Progenitor cell of endocrine pancreas (in vitro differentiated cells): Measurements from ENCODE around the gene RING1. TPM values are rescaled to one million over a fixed set of nuclear protein-coding genes. Genes with fewer than 3 reads are reported as not detected.
A peak's percentile ranks its signal among the peaks of the same experiment; 100 is the strongest.

Experiments used
- DNase-seq: peaks from one replicate; pipeline ENCODE4 v3.0.0; 2021; ENCODE audit warnings: low spot score; ENCODE audit not compliant: unreplicated experiment
- H3K27ac Mint-ChIP-seq: 2 replicates; pipeline ENCODE4 v1.8.0; 2021; ENCODE audit warnings: mild to moderate bottlenecking, moderate library complexity, mixed read lengths
- H3K27me3 Mint-ChIP-seq: 2 replicates; pipeline ENCODE4 v1.8.0; 2021; ENCODE audit warnings: mixed read lengths
- H3K36me3 Mint-ChIP-seq: 2 replicates; pipeline ENCODE4 v1.8.0; 2022; ENCODE audit warnings: mixed read lengths; ENCODE audit not compliant: insufficient read depth
- H3K4me1 Mint-ChIP-seq: 2 replicates; pipeline ENCODE4 v1.8.0; 2021; ENCODE audit warnings: low read depth, mixed read lengths
- H3K4me3 Mint-ChIP-seq: 2 replicates; pipeline ENCODE4 v1.8.0; 2021; ENCODE audit warnings: low read depth, mild to moderate bottlenecking, moderate library complexity, mixed read lengths
- H3K9me3 Mint-ChIP-seq: 2 replicates; pipeline ENCODE4 v1.8.0; 2021; ENCODE audit warnings: low read depth, mixed read lengths
- total RNA-seq: library from RNA; stranded (reverse); gene quantifications from 2 replicates; pipeline ENCODE4 v1.2.1, GENCODE V29; 2021
- TF ChIP-seq, protein P1 (sequence below): fragments of 200-600 bp; sonication (generic); IDR thresholded peaks from one replicate; pipeline ENCODE4 v1.5.0; 2021; ENCODE audit warnings: antibody characterized with exemption, mild to moderate bottlenecking; ENCODE audit not compliant: unreplicated experiment

RING1 gene
- total RNA-seq, 1 donor from 2014 or later, result 62.4 TPM

DNA sequence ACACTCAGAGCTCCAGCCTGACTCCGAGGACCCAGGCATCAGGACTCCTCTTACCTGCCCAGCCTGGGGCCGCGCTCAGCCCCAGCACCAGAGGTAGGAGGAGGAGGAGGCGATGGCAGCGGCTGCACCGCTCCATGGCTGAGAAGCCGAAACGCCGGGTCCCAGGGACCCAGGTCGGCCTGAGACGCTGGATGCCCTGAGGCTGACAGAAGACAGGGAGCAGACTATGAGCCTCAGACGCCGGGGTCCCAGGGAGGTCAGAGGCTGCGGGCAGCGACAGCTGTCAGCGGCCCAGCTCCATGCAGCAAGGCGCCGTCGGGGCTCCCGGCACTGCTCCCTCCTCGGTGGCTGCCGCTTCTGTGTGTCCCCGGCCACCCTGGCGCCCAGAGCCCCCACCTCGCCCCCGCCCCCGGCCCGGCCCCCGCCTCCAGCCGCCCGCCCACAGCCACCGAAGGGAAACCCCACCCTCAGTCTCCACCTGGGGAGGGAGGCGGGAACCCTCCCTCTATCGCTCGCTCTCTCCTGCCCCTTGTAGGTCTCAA is 16.1 kb upstream of the RING1 start, which contains the start of gene COL11A2:
Gene COL11A2 (minus strand): TSS at position 363 of the 542 bp plus-strand sequence. CDS start 227 bp downstream, at position 136.
- peak within 1 kb of the TSS; percentile 70 for H3K4me3 Mint-ChIP-seq
- DNase-seq, result no peak
- peaks cover 18% of the 10 kb centered on the region for H3K36me3 Mint-ChIP-seq
- H3K27ac Mint-ChIP-seq, result no peak within 1 kb of the TSS
- H3K9me3 Mint-ChIP-seq, result no peaks in the 10 kb centered on the region
- H3K27me3 Mint-ChIP-seq, result peaks cover 37% of the 10 kb centered on the region
- TF ChIP-seq, protein P1, sequence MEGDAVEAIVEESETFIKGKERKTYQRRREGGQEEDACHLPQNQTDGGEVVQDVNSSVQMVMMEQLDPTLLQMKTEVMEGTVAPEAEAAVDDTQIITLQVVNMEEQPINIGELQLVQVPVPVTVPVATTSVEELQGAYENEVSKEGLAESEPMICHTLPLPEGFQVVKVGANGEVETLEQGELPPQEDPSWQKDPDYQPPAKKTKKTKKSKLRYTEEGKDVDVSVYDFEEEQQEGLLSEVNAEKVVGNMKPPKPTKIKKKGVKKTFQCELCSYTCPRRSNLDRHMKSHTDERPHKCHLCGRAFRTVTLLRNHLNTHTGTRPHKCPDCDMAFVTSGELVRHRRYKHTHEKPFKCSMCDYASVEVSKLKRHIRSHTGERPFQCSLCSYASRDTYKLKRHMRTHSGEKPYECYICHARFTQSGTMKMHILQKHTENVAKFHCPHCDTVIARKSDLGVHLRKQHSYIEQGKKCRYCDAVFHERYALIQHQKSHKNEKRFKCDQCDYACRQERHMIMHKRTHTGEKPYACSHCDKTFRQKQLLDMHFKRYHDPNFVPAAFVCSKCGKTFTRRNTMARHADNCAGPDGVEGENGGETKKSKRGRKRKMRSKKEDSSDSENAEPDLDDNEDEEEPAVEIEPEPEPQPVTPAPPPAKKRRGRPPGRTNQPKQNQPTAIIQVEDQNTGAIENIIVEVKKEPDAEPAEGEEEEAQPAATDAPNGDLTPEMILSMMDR, result no peak
- peaks cover 10% of the 10 kb centered on the region for H3K4me1 Mint-ChIP-seq

DNA sequence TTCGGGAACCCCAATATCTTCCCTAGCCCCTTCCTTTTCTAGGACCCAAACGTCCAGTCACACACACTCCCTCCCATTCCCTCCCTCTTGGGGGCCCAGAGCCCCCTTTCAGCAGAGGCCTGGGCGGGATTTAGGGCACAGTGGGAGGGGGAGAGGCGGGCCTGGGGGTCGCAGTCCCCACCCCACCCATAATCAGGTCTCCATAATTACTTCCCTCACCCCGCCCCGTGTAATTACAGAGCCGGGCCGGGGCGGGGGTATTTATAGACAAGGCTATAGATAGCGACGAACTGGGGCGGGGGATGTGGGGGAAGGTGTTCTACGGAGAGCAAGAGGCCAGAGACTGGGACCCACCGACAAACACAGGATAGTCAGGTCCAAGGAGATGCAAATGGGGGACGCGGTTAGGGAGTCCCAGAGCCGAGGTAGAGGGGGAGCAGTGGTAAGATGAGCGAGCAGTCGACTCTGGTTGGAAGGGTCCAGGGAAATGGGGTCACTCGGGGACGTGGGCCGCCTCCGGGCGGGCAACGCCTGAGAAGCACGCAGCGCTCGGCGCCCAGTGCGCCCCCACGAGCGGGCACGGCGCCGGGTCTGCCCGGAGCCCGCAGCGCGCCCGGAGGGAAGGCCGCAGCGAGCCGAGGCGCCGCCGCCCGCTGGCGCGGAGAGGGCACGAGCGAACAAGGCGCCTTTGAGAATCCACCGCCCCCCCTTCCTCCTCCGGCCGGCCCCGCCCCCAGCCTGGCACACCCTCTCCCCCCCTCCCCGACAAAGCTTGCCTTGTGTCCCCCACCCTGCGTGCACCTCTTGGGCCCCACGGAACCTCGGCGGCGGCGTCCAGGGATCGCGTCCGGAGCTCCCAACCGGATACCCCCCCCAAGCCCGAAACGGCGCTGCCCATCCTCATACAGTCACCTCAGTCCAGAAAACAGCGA is 15.4 kb upstream of the RING1 start:
- Mint-ChIP-seq H3K27me3 (peaks cover 35% of the 10 kb centered on the region), H3K9me3 (no peaks in the 10 kb centered on the region), H3K27ac (no peak overlapping the region), H3K4me1 (peaks cover 15% of the 10 kb centered on the region), H3K4me3 (peak overlapping the region; percentile 70), H3K36me3 (peaks cover 18% of the 10 kb centered on the region)
- TF ChIP-seq, protein P1, result no peak
- DNase-seq, result no peak

DNA sequence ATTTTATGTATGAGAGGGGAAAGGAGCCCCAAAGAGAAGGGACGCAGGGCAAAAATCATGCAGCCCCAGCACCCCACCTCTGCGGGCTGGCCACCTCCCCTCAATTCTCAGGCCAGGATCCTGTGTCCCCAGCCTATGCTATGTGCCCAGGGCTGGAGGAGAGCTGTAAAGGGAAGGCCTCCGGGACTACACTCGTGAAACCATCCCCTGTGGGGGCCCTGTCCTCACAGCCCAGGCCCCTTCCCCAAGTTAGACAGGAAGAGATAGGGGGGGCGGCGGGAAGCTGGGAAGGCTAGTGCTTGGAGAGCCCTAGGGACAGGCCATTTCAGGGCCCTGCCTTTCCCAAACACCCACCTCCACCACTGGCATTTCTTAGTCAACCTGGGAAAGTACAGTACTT is 14.7 kb upstream of the RING1 start:
- Mint-ChIP-seq H3K36me3 (peaks cover 18% of the 10 kb centered on the region), H3K27ac (no peak overlapping the region), H3K27me3 (peaks cover 30% of the 10 kb centered on the region)

DNA sequence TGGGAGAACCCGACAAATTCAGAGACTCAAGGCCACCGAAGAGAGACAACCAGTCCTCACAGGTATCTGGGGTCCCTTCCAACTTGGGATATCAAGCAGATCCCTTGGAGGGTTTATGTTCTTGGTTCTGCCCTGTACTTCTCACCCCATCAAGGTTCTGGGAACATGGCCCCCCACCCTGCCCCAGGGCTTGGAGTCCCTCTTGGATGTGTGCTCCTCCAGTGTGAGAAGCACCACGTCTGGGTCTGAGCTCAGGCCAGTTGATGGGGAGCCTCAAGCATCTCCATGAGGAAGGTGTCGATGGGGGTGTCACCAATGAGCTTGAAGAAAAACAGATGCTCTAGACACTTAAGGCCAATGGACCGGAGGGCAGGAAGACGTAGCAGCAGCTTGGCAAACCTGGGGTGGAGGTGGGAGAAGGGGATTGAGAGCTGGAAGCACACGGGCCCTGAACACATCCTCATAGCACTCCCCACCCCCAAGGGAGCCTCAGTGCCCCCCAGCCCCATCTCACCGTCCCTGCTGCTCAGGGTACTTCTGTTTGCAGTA is 13.8 kb upstream of the RING1 start:
- Mint-ChIP-seq H3K27me3 (peaks cover 29% of the 10 kb centered on the region), H3K4me3 (no peak overlapping the region), H3K36me3 (peaks cover 18% of the 10 kb centered on the region), H3K9me3 (no peaks in the 10 kb centered on the region), H3K4me1 (peaks cover 28% of the 10 kb centered on the region), H3K27ac (no peak overlapping the region)
- TF ChIP-seq, protein P1, result no peak
- no peak for DNase-seq

More for the DNA sequence above, 14.7 kb upstream of the RING1 start:
- H3K4me1 Mint-ChIP-seq, result peaks cover 21% of the 10 kb centered on the region
- H3K9me3 Mint-ChIP-seq, result no peaks in the 10 kb centered on the region
- no peak for DNase-seq
- peak overlapping the region; percentile 46 for H3K4me3 Mint-ChIP-seq
- TF ChIP-seq, protein P1, result no peak
